ENCODE measurements around the gene DLX6.

Gene DLX6

GRCh38 chr7:97005183-97006054 is at the start of gene DLX6:
Gene DLX6 (plus strand): TSS chr7:97005553. CDS start chr7:97005978, 425 bp downstream.
- peak; percentile 89 for DNase-seq (ENCODE audit: low read depth)

- no peak for DNase-seq (ENCODE audit: low read depth)
These were observed 46.2 kb upstream of the DLX6 start for GRCh38 chr7:96959135-96959534.

- peak; percentile 75 for DNase-seq (ENCODE audit: low read depth)
These were observed 43.0 kb upstream of the DLX6 start for GRCh38 chr7:96962221-96962885.

GRCh38 chr7:96968981-96969380 is 36.4 kb upstream of the DLX6 start:
- peak; percentile 17 for DNase-seq (ENCODE audit: low read depth)

DNA sequence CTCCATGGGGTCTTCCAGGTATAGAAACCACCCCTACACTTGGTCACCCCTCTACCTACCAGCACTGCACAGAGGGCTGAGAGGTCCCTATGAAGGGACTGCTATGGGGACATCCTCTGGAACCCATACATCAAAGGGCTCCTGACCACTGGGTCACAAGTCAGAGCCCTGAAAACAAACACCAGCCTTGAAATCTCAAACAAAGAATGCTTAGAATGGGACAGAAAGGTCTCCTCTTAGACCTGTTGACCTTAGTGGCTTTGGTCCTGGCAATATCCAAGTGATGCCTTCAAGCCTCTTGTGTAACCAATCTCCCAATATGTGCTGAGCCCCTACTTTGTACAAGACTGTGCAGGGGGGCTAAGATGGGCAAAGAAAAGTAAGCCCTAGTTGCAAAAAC is 34.6 kb upstream of the DLX6 start:
- no peak for DNase-seq (ENCODE audit: low read depth)

DNA sequence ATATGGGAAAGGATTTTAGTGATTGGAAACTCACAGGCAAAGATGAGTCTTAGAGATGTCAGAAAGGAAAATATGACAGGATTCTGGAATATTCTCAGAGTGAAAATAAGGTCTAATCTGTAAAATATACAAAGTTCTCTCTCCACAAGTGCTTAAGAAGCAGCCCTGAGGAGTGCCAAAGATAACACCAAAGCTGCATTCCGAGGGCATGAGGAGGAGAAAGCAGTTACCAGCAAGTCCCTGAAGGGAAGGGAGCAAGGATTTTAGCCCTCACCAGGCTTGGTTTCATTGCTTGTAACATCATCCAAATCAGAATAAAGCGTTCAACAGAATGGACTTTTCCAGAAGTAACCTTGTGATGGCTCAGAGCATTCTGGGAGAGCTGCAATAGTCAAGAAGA is 31.4 kb upstream of the DLX6 start:
- peak; percentile 98 for DNase-seq (ENCODE audit: low read depth)

- DNase-seq (ENCODE audit: low read depth), result no peak
These were observed 29.2 kb upstream of the DLX6 start for GRCh38 chr7:96976106-96976505.

DNA sequence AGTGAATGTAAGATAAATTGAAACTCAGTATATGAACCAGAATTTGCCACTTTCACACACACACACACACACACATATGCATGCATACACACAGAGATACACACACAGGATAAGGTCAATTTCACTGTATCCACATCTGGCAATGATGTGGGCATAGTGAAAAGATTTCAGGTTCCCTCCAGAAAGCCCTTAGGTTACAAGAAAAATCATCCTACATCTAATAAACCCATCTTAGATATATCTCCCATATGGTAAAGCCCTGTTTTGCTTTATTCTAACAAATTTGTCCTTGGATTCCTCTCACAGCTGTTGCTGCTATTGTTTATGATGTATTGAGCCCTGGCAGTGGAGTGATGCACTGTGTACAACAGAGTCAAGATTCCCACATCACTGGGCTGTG is 27.9 kb upstream of the DLX6 start:
- DNase-seq (ENCODE audit: low read depth), result no peak

DNA sequence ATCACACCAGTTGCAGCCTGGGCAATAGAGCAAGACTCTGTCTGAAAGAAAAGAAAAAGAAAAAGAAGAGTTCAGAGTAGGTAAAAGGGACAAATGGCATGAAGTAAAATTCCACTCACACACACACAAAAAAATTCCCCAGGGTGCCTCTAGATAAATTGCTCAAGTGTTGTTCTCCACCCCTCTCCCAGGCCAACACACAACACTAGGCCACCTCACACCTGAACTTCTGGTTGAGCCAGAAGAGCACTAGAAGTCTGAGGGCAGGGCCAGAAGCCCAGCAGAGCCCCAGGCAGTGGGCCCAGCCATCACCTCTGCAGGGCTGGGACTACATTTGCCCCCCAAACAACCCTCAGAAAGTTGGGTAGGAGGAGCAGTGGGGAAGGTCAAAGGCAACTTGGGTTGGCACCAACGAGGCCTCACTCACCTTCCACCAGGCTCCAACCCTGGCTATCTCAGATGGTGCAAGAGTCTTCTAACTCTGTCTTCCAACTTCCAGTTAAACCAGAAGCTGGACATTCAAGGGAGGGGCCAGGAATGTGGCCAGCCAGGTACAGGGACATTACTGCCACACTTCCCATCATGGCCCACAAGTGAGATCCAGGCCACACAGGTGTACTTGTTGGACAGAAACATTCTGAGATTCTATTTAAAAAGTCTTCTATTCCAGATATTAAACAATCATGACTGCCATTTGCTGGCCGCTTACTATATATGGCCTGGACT is 25.6 kb upstream of the DLX6 start:
- no peak for DNase-seq (ENCODE audit: low read depth)

DNA sequence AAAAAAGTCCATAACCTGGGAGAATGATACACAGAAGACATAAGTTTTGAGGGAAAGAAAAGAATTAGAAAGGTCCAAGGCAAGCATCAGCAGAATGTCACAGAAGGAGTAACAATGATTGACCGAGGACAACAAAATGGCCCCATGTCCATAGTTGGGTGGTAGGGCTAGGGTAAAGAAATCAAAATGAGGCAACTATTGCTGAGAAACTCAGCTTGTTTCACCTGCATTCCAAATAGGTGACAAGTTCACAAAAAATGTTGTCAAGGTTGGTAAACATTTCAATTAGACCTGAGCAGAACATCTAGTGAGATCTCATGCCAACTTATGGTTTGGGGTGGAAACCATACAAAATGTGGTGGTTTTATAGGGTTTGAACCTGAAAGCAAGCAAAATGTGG is 22.8 kb upstream of the DLX6 start:
- DNase-seq (ENCODE audit: low read depth), result no peak

DNA sequence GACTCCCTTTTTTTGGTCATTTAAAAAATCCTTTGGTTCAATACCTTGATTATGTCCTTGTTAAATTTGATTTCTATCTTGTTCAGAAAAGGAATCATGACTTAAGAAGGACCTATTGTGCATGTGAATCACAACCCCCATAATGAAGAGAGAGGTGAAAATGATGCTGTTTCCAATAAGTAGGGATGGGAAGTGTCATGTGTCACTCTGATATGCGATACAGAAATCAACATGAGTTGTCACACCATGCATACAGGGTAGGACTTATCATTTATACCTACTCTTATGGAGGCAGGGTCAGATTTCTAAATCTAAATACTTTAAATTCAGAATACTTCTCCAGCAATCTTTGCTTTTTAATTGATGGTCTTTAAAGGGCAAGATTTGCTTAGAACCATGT is 19.4 kb upstream of the DLX6 start:
- no peak for DNase-seq (ENCODE audit: low read depth)

GRCh38 chr7:96986901-96987300 is 18.5 kb upstream of the DLX6 start:
- DNase-seq (ENCODE audit: low read depth), result no peak

- no peak for DNase-seq (ENCODE audit: low read depth)
These were observed 17.6 kb upstream of the DLX6 start for GRCh38 chr7:96987719-96988118.

DNA sequence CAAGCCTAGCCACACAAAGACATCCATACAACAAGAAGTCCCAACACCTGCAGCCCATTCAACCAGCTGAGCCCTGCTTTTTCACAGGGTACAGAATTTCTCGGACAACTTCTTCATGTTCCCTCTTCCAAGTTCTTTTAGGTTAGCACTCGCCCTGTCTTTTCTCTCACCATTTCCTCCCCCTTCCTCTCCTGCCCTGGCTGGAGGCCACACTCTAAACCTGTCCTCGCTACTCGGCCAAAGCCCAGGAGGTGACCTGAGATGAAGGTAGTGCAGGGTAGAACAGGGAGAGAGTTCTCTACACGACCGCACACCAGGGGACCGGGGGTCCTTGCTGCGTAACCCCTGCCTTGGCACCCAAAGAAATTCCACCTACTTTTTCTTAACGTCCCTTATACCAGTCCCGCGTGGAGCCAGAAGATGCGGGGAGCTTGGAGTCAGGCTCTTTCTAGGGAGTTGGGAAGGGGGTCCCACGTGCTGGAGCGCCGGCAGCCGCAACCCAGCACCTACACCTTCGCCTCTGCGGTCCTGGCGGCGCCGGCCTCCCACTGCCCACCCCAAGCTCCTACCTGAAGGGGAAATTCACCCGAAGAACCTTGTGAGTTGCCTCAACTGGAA is 16.0 kb upstream of the DLX6 start:
- no peak for DNase-seq (ENCODE audit: low read depth)

DNA sequence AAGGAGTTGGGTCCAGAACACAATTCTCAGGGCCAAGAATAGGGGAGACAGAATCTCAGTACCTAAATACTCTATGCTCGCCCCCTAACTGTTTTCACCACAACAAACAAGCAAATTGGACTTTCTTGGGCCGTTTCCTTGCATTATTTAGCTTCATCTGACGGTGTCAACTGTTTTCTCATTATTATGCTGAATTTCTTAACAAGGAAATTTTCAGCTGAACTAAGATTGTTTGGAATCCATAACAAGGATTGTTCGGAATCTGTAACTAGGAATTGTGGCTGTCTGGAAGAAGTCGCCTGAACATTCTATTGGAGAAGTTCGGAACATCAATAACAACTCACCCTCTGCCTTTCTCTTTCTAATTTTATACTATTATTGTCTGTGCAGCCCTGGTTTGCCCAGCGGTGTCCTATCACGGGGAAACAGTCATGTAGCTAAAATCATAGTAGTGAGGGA is 15.5 kb upstream of the DLX6 start:
- no peak for DNase-seq (ENCODE audit: low read depth)

DNA sequence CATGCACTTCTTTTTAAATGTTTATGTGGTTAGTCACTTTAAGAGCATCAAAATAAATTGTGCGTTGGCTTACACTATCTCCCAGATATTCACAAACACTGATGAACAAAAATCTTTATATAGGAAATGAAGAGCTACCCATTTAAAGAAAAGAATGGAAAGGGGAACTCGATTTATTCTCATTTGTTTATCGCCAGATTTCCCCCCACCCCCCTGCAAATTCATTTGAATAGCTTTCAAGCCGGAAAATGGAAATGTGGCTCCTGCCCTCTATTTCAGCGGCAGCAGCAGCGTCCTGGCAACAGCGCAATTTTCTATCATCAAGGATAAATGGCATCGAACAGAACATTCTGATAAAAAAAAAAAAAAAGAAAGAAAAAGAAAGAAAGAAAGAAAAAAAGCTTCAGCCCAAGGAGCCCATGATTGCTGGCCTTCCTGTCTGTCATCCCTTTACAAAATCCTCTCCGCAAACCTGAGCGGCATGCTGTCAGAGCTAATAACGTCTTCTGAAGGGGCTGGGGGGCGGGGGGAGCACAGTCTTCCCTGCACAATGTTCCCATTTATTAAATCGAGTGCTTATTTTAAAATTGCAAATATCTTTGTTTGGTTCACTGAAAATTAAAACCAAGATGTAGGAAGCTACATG is 13.7 kb upstream of the DLX6 start:
- DNase-seq (ENCODE audit: low read depth), result no peak

DNA sequence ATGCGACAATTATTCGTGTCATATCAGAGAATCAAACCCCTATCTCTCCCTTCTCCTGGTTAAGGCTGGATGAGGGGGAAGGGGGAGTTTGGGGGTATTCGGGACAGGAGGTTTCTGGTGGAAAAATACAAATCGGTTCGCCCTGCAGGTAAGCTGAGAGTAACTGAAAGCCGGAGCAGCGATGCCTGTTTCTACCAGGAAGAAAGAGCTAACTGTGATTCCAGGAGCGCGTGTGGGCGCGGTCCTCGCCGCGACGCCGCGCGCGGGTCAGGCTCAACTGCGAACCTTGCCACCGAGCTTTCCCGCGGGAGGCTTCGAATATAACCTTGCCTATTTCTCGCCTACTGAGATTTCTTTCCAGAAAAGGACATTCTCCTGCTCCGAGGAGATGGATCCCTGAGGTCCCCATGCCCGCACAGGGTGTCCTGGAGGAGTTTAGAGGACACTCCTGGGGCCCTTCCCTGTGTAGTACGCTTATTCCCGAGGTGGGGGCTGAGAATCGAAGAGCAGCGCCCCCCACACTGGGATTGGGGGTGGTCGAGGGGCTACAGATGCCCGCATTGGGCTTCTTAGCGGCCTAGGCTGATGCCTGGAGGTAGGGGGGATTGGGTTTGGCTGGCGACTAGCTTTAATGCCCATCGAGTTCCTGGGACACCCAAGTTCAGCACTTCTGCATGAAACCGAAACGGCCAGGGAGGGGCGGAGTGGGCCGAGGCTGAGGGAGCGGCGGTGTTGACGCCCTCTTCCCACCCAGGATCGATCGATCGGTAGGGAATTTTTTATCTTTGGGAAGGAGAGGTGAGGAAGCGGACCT is 13.0 kb upstream of the DLX6 start:
- DNase-seq (ENCODE audit: low read depth), result no peak

DNA sequence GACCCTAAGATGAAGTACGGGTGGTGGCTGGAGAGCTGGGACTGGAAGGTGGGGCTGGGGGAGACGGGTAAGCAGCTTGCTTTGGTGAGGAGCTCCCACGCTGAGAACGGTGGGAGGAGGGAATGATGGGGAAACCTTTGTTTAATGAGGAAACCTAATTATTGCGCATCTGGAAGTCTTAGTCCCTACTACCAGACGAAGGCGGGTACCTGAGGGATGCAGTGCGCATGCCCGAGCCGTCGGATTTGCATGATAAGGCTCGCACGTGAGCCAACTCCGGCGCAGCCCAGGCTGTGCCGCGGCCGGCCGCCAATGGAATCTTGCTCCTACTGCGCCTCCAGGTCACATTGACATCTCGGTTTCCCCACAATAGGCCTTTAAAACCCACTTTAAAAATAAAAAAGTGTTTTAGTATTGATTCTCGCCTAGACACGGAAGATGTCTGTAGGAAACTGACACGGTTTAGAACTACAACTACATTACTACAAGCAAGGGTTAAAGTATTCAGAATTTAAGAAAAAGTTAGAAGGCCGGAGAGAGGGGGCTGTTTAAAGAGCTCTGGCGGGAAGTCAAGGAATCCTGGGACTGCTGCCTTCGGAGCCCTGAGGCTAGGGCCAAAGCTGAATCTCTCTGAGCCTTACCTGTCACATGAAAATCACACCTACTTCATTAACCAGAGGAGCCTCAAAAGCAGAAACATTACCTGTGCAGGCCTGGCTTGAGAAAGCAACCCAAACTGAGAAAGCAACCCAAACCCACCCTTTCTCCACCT is 12.1 kb upstream of the DLX6 start:
- no peak for DNase-seq (ENCODE audit: low read depth)

- DNase-seq (ENCODE audit: low read depth), result no peak
These were observed 11.4 kb upstream of the DLX6 start for GRCh38 chr7:96993980-96994379.
